Activated gamma-delta T cell (primary cell): ENCODE data around the gene KREMEN1.

ENCODE experiments used
- DNase-seq: peaks from one replicate; lab custom pipeline; 2025; lab: John Stamatoyannopoulos, UW

Gene KREMEN1

GRCh38 chr22:29206372-29207242 is 133.8 kb downstream of the KREMEN1 start:
- DNase-seq, result no peak

- no peak for DNase-seq
Measured at GRCh38 chr22:29207243-29207550, 134.4 kb downstream of the KREMEN1 start.

DNA sequence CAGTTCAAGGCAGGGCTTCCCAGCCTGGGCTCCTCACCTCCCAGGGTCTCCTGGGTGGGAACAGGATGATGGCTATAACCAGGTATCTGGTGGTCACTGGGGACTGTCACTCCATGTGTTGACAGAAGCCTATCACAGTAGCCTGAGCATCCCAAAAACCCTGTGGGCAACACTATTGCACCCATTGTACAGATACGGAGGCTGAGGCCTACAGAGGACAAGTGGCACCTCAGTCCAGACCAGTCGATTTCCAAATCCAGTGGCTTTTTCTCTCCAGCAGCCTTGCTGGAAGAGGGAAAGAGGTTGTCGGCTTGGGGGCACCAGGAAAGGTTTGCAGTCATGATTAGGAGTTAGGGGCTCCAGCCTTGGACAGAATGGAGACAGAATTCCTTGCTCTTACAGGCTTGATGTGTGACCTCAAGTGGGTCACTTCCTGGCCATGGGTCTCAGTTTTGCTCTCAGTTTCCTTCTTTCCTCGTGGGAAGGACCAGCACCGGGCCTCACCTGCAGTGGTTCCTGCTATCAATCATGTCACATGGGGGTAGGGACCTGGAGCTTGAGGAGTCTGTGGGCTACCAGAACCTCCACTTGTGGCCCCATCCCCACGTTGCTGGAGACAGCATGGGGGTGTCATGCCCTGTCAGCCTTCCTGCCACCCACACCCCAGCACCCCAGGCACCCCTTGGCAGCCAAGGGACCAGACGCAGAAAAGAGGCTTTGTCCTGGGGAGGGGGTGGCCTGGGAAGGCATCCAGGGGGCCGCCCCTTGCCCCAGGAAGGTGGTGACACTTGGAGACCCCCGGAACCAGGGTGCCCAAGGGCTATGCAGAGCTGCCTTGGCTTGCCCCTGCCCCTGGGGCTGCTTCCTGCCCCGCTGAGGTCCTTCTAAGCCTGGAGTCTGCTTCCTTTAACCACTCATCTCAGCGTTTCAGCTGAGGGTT is 135.0 kb downstream of the KREMEN1 start:
- no peak for DNase-seq

GRCh38 chr22:29208502-29208862 is 135.6 kb downstream of the KREMEN1 start:
- no peak for DNase-seq

- no peak for DNase-seq
Measured at GRCh38 chr22:29208879-29209623, 136.2 kb downstream of the KREMEN1 start.

- no peak for DNase-seq
Measured at GRCh38 chr22:29209624-29209929, 136.7 kb downstream of the KREMEN1 start.

DNA sequence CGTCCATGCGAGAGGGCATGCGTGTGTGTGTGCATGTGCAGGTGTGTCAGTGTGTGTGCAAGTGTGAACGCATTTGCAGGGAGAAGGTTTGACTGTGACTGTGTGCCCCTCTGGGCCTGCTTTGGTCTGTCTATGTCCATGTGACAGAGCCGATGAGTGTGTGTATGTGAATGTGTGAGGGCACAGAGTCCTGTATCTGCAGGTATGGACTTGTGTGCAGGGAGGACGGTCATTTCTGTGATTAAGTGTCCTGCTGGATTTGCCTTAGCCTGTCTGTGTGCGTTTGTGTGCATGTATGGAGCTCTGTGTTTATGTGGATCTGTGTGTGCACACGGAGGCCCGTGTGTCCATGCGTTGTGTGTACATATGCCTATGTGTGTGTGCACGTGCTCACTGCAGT is 138.2 kb downstream of the KREMEN1 start:
- DNase-seq, result no peak

- DNase-seq, result no peak
Measured at GRCh38 chr22:29211466-29211865, 138.6 kb downstream of the KREMEN1 start.

DNA sequence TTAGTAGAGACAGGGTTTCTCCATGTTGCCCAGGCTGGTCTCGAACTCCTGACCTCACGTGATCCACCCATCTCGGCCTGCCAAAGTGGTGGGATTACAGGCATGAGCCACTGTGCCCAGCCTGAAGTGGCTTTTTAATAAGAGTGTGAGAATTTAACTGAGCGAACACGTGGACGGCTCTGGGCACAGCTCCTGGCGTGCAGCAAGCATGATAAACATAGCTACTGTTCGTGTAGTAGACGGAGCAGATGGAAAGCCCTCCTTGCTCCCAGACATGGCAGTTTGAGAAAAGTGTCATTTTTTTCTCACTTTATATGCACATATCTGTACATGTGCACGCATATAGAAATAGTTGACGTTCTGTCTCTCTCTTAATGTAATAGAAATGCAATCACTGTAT is 139.9 kb downstream of the KREMEN1 start:
- DNase-seq, result no peak

- DNase-seq, result no peak
Measured at GRCh38 chr22:29213493-29213892, 140.7 kb downstream of the KREMEN1 start.

GRCh38 chr22:29214232-29214631 is 141.4 kb downstream of the KREMEN1 start:
- DNase-seq, result no peak

DNA sequence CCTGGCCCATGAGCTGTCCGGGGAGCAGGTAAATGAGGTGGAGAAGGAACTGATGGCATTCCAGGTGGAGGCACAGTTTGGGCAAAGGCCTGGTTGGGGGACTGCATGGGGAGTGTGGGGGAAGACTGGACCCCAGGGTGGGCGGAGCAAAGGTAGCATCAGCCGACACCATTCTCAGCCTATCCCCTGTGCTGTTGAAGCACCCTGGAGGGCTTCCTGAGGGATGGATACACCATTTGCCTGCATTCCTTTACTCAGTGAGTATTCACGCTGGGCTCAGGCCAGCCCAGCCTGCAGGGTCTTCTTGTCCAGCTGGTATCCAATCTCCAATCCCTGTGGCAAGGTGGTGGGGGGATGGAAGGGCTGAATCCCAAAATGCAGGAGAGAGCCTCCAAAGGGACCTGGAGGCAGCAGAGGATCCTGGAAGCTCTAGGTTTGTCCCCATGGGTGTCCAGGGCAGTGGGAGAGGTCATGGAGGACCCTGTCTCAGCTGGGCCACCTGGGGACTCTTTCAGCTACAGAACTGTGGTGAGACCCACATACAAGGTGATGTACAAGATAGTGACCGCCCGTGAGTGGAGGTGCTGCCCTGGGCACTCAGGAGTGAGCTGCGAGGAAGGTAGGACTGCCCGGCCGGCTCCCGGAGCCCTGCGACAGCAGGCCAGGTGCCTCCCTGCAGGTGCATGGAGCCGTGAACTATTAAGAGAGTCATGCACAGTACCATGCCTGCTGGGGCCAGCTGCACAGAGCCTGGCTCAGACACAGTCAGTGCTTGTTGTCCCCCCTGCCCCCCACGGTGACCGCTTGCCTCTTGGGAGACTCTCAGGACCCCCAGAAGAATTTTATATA is 142.4 kb downstream of the KREMEN1 start:
- DNase-seq, result no peak

DNA sequence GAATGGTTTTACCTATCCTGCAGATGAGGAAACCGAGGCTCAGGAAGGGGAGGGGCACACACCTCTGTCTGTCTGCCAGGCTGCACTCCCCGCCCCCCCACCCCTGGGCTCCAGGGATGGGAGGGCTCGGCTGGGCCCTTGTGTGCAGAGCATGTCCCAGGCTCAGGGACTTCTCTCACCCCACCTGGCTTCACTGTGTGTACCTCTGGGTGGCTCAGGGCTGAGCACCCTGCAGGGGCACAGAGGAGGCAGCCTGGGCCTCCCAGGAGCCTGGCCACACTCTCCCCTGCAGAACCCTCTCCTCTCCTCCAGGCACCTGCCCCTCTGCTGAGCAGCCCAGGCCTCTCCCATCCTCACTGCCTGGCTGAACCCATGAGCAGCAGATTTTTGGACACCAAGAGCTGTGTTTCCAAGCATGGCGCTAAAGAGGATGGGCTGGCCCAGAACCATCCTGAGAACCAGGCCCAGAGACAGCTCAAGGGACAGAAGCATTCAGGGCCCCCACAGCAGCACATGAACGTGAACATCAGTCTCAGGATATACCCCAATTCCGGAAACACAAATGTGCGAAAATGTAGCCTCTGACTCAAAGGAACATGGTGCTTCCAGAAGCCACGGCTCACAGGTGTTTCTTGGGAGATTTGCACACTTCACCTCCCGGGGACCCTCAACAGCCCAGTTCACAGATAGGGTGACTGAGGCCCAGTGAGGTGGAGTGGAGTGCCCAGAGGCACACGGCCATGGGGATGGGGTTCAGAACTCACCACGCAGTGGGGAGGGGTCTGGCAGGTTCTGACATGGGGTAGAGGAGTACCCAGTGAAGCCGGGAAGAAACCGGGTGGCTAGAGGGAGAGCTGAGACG is 143.4 kb downstream of the KREMEN1 start:
- DNase-seq, result no peak

DNA sequence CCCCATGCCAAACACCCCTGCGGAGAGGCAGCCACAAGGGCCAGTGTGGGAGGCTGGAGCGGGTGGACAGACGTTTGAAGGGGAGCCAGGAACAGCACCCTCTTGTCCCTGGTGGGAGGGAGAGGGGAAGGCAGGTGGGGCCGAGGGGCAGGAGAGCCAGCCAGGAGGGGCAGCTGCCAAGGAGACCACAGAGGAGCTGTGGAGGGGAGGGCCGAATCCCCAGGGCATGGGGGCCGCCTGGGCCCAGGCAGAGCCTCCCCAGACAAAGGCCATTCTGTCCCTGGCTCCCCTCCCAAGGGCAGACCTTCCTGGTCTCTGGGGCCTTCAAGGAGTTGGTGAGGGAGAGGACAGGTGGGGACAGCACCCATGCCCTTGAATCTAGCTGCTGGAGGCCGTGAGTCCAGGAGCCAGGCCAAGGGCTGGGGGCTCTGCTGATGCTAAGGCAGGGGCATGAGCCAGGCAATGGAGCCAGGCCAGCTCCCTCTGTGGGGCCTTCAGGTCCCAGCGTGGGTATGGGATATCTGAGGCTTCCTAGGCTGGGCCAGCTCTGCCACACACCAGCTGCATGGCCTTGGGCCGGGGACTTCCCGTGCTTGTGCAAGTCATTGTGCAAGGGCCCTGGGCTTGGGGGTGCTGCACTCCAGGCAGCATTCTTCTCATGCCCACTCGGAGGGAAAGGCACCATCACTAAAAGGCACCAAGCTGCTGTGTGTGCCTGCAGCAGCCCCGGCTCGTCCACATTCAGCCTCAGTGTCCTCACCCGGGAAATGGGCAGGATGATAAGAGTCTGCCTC is 144.2 kb downstream of the KREMEN1 start:
- no peak for DNase-seq
